Subcutaneous adipose tissue (tissue), 4 donors: ENCODE data around the gene NMU. TPM values are rescaled to one million over a fixed set of nuclear protein-coding genes. Genes with fewer than 3 reads are reported as not detected.

ENCODE experiments used
- total RNA-seq, 4 donors: library from RNA; depleted of rRNA; stranded (reverse); fragments of >200 nt; gene quantifications; one replicate each; pipeline ENCODE4 v1.1.0, GENCODE V29; 2016
- TF ChIP-seq, protein P1 (sequence below): fragments of 450-650 bp; IDR thresholded peaks from one replicate; pipeline ENCODE4 v1.5.1; 2016; ENCODE audit warnings: low read depth, mild to moderate bottlenecking, control low read depth, antibody characterized with exemption, moderate library complexity

The NMU gene
- total RNA-seq, 4 donors from 2014 or later: not detected

DNA sequence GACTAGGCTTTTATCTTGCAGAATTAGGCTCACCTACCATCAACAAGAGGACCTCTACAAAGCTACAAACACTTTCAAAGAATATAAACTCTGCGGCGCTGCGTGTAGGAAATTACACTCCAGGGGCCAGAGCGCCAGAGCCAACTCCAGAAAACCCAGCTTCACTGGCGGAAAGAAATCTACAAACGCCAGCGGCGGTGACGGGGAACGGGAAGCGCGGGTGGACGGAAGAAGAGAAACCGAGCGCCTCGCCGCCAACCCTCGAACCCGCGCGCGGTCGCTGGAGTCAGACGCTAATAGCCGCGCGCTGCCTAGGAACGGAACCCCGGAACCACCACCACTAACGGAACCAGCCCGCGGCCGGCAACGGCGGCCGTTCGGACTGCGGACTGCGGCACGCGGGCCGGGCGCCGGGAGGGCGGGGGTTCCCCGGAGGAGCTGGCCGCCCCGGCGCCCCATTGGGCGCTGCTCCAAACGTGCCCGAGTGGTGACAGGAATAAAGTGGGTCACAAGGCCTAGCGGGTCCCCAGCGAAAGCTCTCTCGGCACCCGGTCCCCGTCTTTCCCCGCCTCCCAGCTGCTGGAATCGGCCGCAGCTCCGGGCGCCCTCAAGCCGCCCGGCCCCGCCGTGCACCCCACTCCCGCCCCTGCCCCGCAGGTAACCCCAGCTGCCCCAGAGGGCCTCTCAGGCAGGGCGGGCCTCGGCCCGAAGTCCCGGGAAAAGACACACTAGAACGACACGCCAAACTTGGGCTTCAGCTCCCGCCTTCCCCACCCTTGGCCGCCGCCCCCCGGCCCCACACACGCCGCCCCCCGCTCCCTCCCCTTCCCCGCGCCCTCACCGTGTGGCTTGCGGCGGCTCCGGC, 90.2 kb downstream of the NMU start:
- TF ChIP-seq, protein P1, sequence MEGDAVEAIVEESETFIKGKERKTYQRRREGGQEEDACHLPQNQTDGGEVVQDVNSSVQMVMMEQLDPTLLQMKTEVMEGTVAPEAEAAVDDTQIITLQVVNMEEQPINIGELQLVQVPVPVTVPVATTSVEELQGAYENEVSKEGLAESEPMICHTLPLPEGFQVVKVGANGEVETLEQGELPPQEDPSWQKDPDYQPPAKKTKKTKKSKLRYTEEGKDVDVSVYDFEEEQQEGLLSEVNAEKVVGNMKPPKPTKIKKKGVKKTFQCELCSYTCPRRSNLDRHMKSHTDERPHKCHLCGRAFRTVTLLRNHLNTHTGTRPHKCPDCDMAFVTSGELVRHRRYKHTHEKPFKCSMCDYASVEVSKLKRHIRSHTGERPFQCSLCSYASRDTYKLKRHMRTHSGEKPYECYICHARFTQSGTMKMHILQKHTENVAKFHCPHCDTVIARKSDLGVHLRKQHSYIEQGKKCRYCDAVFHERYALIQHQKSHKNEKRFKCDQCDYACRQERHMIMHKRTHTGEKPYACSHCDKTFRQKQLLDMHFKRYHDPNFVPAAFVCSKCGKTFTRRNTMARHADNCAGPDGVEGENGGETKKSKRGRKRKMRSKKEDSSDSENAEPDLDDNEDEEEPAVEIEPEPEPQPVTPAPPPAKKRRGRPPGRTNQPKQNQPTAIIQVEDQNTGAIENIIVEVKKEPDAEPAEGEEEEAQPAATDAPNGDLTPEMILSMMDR: no peak

Other genes with a start within 250 kb of the NMU start
- gene TMEM165, start 240.3 kb downstream of the NMU start, total RNA-seq: 100 to 1,000 TPM; 175 to 283 (median 200) TPM
- 10 to 100 TPM; 20.9 to 49.4 (median 26.6) TPM for gene CLOCK, start 89.4 kb downstream of the NMU start, total RNA-seq
- gene PDCL2, start 44.1 kb downstream of the NMU start, total RNA-seq: not detected
- gene EXOC1L, start 183.5 kb upstream of the NMU start, total RNA-seq: not detected
- gene EXOC1, start 217.3 kb upstream of the NMU start, total RNA-seq: 10 to 100 TPM; 52.3 to 75.4 (median 61.3) TPM